GM23338 (cell line): ENCODE data around the gene CEP350. TPM values are rescaled to one million over a fixed set of nuclear protein-coding genes. Genes with fewer than 3 reads are reported as not detected.
A peak's percentile ranks its signal among the peaks of the same experiment; 100 is the strongest.

ENCODE experiments used
- ATAC-seq: fragments of 200-7000 bp; cut with Tn5 transposase; 3 replicates; pipeline ENCODE4 v1.9.1; 2020
- DNase-seq: peaks from one replicate; pipeline ENCODE4 v3.0.0-alpha.2; 2015; ENCODE audit warnings: low spot score
- H2AFZ ChIP-seq: fragments of 200-600 bp; sonication (generic); 2 replicates; pipeline ENCODE4 v1.8.0; 2016; ENCODE audit warnings: antibody characterized with exemption, mild to moderate bottlenecking, moderate library complexity
- H3F3A ChIP-seq: fragments of 200-600 bp; sonication (generic); replicated peaks from 2 replicates; pipeline ENCODE4 v1.8.0; 2017; ENCODE audit warnings: antibody characterized with exemption, mixed run types, low read depth
- H3K27ac ChIP-seq: fragments of 200-600 bp; sonication (generic); 2 replicates; pipeline ENCODE4 v1.6.1; 2016; ENCODE audit warnings: low read depth
- H3K27me3 ChIP-seq: fragments of 200-600 bp; sonication (generic); 2 replicates; pipeline ENCODE4 v1.8.0; 2016; ENCODE audit warnings: mild to moderate bottlenecking, mixed run types, moderate library complexity; ENCODE audit not compliant: insufficient read depth
- H3K36me3 ChIP-seq: fragments of 200-600 bp; sonication (generic); 2 replicates; pipeline ENCODE4 v1.8.0; 2016; ENCODE audit warnings: mild to moderate bottlenecking; ENCODE audit not compliant: insufficient read depth
- H3K4me1 ChIP-seq: fragments of 200-600 bp; sonication (generic); 2 replicates; pipeline ENCODE4 v1.8.0; 2016; ENCODE audit warnings: mild to moderate bottlenecking, moderate library complexity; ENCODE audit not compliant: insufficient read depth
- H3K4me2 ChIP-seq: fragments of 200-600 bp; sonication (generic); 2 replicates; pipeline ENCODE4 v1.7.1; 2017; ENCODE audit warnings: mixed run types
- H3K4me3 ChIP-seq: fragments of 200-600 bp; sonication (generic); 2 replicates; pipeline ENCODE4 v1.6.1; 2016; ENCODE audit warnings: mixed run types
- H3K79me2 ChIP-seq: fragments of 200-600 bp; sonication (generic); replicated peaks from 2 replicates; pipeline ENCODE4 v1.8.0; 2017; ENCODE audit warnings: mild to moderate bottlenecking; ENCODE audit not compliant: insufficient read depth
- H3K9me2 ChIP-seq: fragments of 200-600 bp; sonication (generic); 2 replicates; pipeline ENCODE4 v1.8.0; 2017; ENCODE audit not compliant: insufficient read depth
- H4K20me1 ChIP-seq: fragments of 200-600 bp; sonication (generic); replicated peaks from 2 replicates; pipeline ENCODE4 v1.8.0; 2017; ENCODE audit warnings: mild to moderate bottlenecking; ENCODE audit not compliant: insufficient read depth
- H3K27ac Mint-ChIP-seq: 2 replicates; pipeline ENCODE4 v1.8.0; 2020; ENCODE audit warnings: inconsistent platforms, mild to moderate bottlenecking, moderate library complexity, mixed read lengths
- H3K27me3 Mint-ChIP-seq: 3 replicates; pipeline ENCODE4 v1.8.0; 2022; ENCODE audit warnings: low read depth, mild to moderate bottlenecking, moderate library complexity, mixed read lengths, inconsistent platforms; ENCODE audit not compliant: insufficient read depth, poor library complexity
- H3K36me3 Mint-ChIP-seq: 3 replicates; pipeline ENCODE4 v1.8.0; 2021; ENCODE audit warnings: low read depth, mild to moderate bottlenecking, inconsistent platforms, moderate library complexity, mixed read lengths
- H3K4me1 Mint-ChIP-seq: 3 replicates; pipeline ENCODE4 v1.8.0; 2020; ENCODE audit warnings: mild to moderate bottlenecking, inconsistent platforms, mixed read lengths
- H3K4me3 Mint-ChIP-seq: 3 replicates; pipeline ENCODE4 v1.8.0; 2021; ENCODE audit warnings: moderate library complexity, mild to moderate bottlenecking, inconsistent platforms, mixed read lengths
- H3K9me3 Mint-ChIP-seq: 3 replicates; pipeline ENCODE4 v1.8.0; 2020; ENCODE audit warnings: moderate library complexity, mild to moderate bottlenecking, inconsistent platforms, mixed read lengths
- CREB1 ChIP-seq: fragments of 250-450 bp; sonication (Bioruptor Pico); IDR thresholded peaks from 2 replicates; pipeline ENCODE4 v1.5.0; 2020; ENCODE audit warnings: low read depth, mild to moderate bottlenecking, moderate library complexity
- EZH2 ChIP-seq: fragments of 200-600 bp; sonication (generic); IDR thresholded peaks from one replicate; pipeline ENCODE4 v1.8.0; 2017; ENCODE audit warnings: antibody characterized with exemption, mild to moderate bottlenecking, low read depth; ENCODE audit not compliant: unreplicated experiment
- EZH2phosphoT487 ChIP-seq: fragments of 200-600 bp; sonication (generic); IDR thresholded peaks from one replicate; pipeline ENCODE4 v1.8.1; 2018; ENCODE audit warnings: antibody characterized with exemption; ENCODE audit not compliant: unreplicated experiment
- JUNB ChIP-seq: IDR thresholded peaks from one replicate; pipeline ENCODE4 v1.6.1; 2016; ENCODE audit warnings: antibody characterized with exemption; ENCODE audit not compliant: unreplicated experiment
- REST ChIP-seq: IDR thresholded peaks from one replicate; pipeline ENCODE4 v1.6.1; 2018; ENCODE audit warnings: antibody characterized with exemption; ENCODE audit not compliant: unreplicated experiment
- ZNF331 ChIP-seq: fragments of 250-450 bp; sonication (Bioruptor Pico); IDR thresholded peaks from 2 replicates; pipeline ENCODE4 v1.5.0; 2020; ENCODE audit warnings: low read depth, mild to moderate bottlenecking, moderate library complexity
- ZNF462 ChIP-seq: fragments of 250-450 bp; sonication (Bioruptor Pico); IDR thresholded peaks from 2 replicates; pipeline ENCODE4 v1.5.0; 2020; ENCODE audit warnings: mild to moderate bottlenecking, moderate library complexity
- polyA plus RNA-seq: library from polyadenylated mRNA; unstranded; fragments of >200 nt; fragmentation: Nextera tagmentation; extraction: Ambion mirVana; gene quantifications from 2 replicates; pipeline ENCODE4 v1.2.1, GENCODE V29; 2016
- total RNA-seq: library from RNA; depleted of rRNA; stranded (reverse); fragments of >200 nt; shearing (Covaris generic); gene quantifications from 2 replicates; pipeline ENCODE4 v1.2.3, GENCODE V29; 2014

The CEP350 gene
- total and polyA plus RNA-seq, 2 experiments from 2014 or later, result 23.4 to 36.8 TPM

DNA sequence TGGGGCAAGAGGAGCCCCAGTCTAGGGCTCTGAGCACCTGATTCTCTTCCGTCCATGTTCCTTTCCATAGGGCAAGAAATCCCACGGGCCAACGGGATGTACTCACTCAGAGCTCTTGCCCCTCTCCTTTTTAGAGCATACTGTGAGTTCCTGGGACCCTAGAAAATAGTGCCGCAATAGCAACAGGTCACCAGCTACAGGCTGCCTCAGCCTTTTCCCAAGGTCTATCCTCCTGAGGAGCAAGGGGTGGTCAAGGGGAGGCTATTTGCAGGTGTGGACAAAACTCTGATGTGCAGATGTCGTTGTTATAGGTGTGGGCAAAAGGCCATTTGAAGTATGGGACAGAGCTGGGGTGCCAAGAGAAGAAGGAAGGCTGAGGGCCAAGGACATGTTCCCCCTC, 198.4 kb downstream of the CEP350 start (continued):
- no peak for TF ChIP-seq ZNF462 (CRISPR knock-in tag)
- TF ChIP-seq CREB1 (CRISPR knock-in tag), result no peak
- no peak for TF ChIP-seq EZH2phosphoT487
- TF ChIP-seq EZH2, result no peak

GRCh38 chr1:180154003-180154324, 199.4 kb downstream of the CEP350 start:
- no peak; the same call in 2 of the 3 replicates for ATAC-seq
- no peak for TF ChIP-seq ZNF331 (CRISPR knock-in tag)
- TF ChIP-seq REST, result no peak
- TF ChIP-seq JUNB, result no peak

More at GRCh38 chr1:180154003-180154324, 199.4 kb downstream of the CEP350 start:
- H3K79me2 ChIP-seq, result peaks cover 26% of the 10 kb centered on the region
- H3K4me3 Mint-ChIP-seq, result peak overlapping the region; percentile 85
- peaks cover 18% of the 10 kb centered on the region for H3K27me3 Mint-ChIP-seq
- H3K27ac Mint-ChIP-seq, result no peak overlapping the region
- H3K27ac ChIP-seq, result no peak overlapping the region
- H3K36me3 ChIP-seq, result no peaks in the 10 kb centered on the region
- peak overlapping the region; percentile 99 for H2AFZ ChIP-seq
- peak overlapping the region; percentile 97 for H3K4me3 ChIP-seq
- no peaks in the 10 kb centered on the region for H3K9me3 Mint-ChIP-seq
- no peaks in the 10 kb centered on the region; the same call in 1 of the 2 replicates for H3F3A ChIP-seq
- peak overlapping the region; percentile 86 for H3K4me2 ChIP-seq
- no peaks in the 10 kb centered on the region; the same call in 2 of the 3 replicates for H3K36me3 Mint-ChIP-seq
- peaks cover 34% of the 10 kb centered on the region for H3K27me3 ChIP-seq
- peaks cover 13% of the 10 kb centered on the region for H3K4me1 ChIP-seq
- no peak for DNase-seq
- peaks cover 19% of the 10 kb centered on the region for H3K4me1 Mint-ChIP-seq
- H4K20me1 ChIP-seq, result peaks cover 26% of the 10 kb centered on the region
- H3K9me2 ChIP-seq, result no peaks in the 10 kb centered on the region
